ENCODE data around the gene KRT34.

Gene KRT34

GRCh38 chr17:41339571-41340172, 42.4 kb downstream of the KRT34 start:
- Histone ChIP-seq H3K79me2 (ENCODE audit: low read length) (no peaks in the 10 kb centered on the region), H3K36me3 (replicated peaks; ENCODE audit: low read depth, low read length) (no peaks in the 10 kb centered on the region), H2AFZ (ENCODE audit: low read depth, low read length) (no peak overlapping the region), H3K9ac (ENCODE audit: low read length) (no peak overlapping the region), H3K27me3 (ENCODE audit: low read depth, low read length) (no peaks in the 10 kb centered on the region), H3K4me2 (ENCODE audit: low read length) (peak overlapping the region; percentile 50), H3K4me3 (ENCODE audit: low read length) (no peak overlapping the region), H3K9me3 (ENCODE audit: insufficient read depth, low read length) (peaks cover 4% of the 10 kb centered on the region), H3K27ac (ENCODE audit: low read length) (peak overlapping the region; percentile 14; the same call in 1 of the 2 replicates), H4K20me1 (ENCODE audit: insufficient read depth, low read length) (no peaks in the 10 kb centered on the region), H3K4me1 (ENCODE audit: low read length) (peaks cover 40% of the 10 kb centered on the region)
- TF ChIP-seq EZH2phosphoT487 (IDR thresholded peaks at IDR 0.05; ENCODE audit: low read depth) = no peak
- no peak for TF ChIP-seq CTCF (IDR thresholded peaks at IDR 0.05; ENCODE audit: low read depth, low read length)

- TF ChIP-seq EZH2phosphoT487 (IDR thresholded peaks at IDR 0.05; ENCODE audit: low read depth) (no peak), CTCF (IDR thresholded peaks at IDR 0.05; ENCODE audit: low read depth, low read length) (no peak)
- Histone ChIP-seq H3K4me3 (ENCODE audit: low read length) (no peak overlapping the region), H3K79me2 (ENCODE audit: low read length) (no peaks in the 10 kb centered on the region), H3K27me3 (ENCODE audit: low read depth, low read length) (no peaks in the 10 kb centered on the region), H3K36me3 (replicated peaks; ENCODE audit: low read depth, low read length) (no peaks in the 10 kb centered on the region), H3K4me1 (ENCODE audit: low read length) (peaks cover 46% of the 10 kb centered on the region), H3K9ac (ENCODE audit: low read length) (no peak overlapping the region), H3K27ac (ENCODE audit: low read length) (peak overlapping the region; percentile 9; the same call in 1 of the 2 replicates), H4K20me1 (ENCODE audit: insufficient read depth, low read length) (no peaks in the 10 kb centered on the region), H3K4me2 (ENCODE audit: low read length) (peak overlapping the region; percentile 31), H2AFZ (ENCODE audit: low read depth, low read length) (peak overlapping the region; percentile 29; the same call in 1 of the 2 replicates), H3K9me3 (ENCODE audit: insufficient read depth, low read length) (peaks cover 4% of the 10 kb centered on the region)
These were observed 43.1 kb downstream of the KRT34 start for GRCh38 chr17:41338961-41339485.

- Histone ChIP-seq H3K36me3 (replicated peaks; ENCODE audit: low read depth, low read length) (no peaks in the 10 kb centered on the region), H4K20me1 (ENCODE audit: insufficient read depth, low read length) (no peaks in the 10 kb centered on the region), H3K4me3 (ENCODE audit: low read length) (no peak overlapping the region), H3K9me3 (ENCODE audit: insufficient read depth, low read length) (no peaks in the 10 kb centered on the region), H3K27me3 (ENCODE audit: low read depth, low read length) (no peaks in the 10 kb centered on the region), H3K27ac (ENCODE audit: low read length) (no peak overlapping the region), H2AFZ (ENCODE audit: low read depth, low read length) (no peak overlapping the region), H3K9ac (ENCODE audit: low read length) (no peak overlapping the region), H3K79me2 (ENCODE audit: low read length) (no peaks in the 10 kb centered on the region), H3K4me2 (ENCODE audit: low read length) (no peak overlapping the region), H3K4me1 (ENCODE audit: low read length) (peaks cover 48% of the 10 kb centered on the region)
- TF ChIP-seq CTCF (IDR thresholded peaks at IDR 0.05; ENCODE audit: low read depth, low read length) (no peak), EZH2phosphoT487 (IDR thresholded peaks at IDR 0.05; ENCODE audit: low read depth) (no peak)
These were observed 46.4 kb downstream of the KRT34 start for GRCh38 chr17:41335747-41336146.

- H3K36me3 ChIP-seq (replicated peaks; ENCODE audit: low read depth, low read length) = no peaks in the 10 kb centered on the region
- no peaks in the 10 kb centered on the region for H3K27me3 ChIP-seq (ENCODE audit: low read depth, low read length)
- H3K4me2 ChIP-seq (ENCODE audit: low read length) = peak overlapping the region; percentile 41
- H3K4me3 ChIP-seq (ENCODE audit: low read length) = peak overlapping the region; percentile 10; the same call in 1 of the 2 replicates
- peaks cover 37% of the 10 kb centered on the region for H3K4me1 ChIP-seq (ENCODE audit: low read length)
- H3K79me2 ChIP-seq (ENCODE audit: low read length) = no peaks in the 10 kb centered on the region
- no peak for TF ChIP-seq CTCF (IDR thresholded peaks at IDR 0.05; ENCODE audit: low read depth, low read length)
- TF ChIP-seq EZH2phosphoT487 (IDR thresholded peaks at IDR 0.05; ENCODE audit: low read depth) = no peak
- peak overlapping the region; percentile 54 for H3K27ac ChIP-seq (ENCODE audit: low read length)
- no peaks in the 10 kb centered on the region for H3K9me3 ChIP-seq (ENCODE audit: insufficient read depth, low read length)
- peak overlapping the region; percentile 19; the same call in 1 of the 2 replicates for H2AFZ ChIP-seq (ENCODE audit: low read depth, low read length)
- H3K9ac ChIP-seq (ENCODE audit: low read length) = no peak overlapping the region
- no peaks in the 10 kb centered on the region for H4K20me1 ChIP-seq (ENCODE audit: insufficient read depth, low read length)
These were observed 47.5 kb downstream of the KRT34 start for GRCh38 chr17:41334385-41335305.
